Activated T-helper 1 cell treated with anti-CD3 and anti-CD28 coated beads, Interleukin-12 subunit alpha, Interleukin-12 subunit beta, Interleukin-2, Interleukin-4 antibody, amounts not matched to agents 30 ng/mL and 10 ng/mL and 1 ng/mL, durations not matched to agents 14 hours and 24 hours and 36 hours (primary cell): ENCODE measurements around the gene CAT. TPM values are rescaled to one million over a fixed set of nuclear protein-coding genes. Genes with fewer than 3 reads are reported as not detected.

Experiments
- DNase-seq: peaks from one replicate; pipeline ENCODE4 v3.0.0; 2021; ENCODE audit warnings: low spot score
- H3K27ac Mint-ChIP-seq: one replicate; pipeline ENCODE4 v1.8.0; 2021; ENCODE audit warnings: mild to moderate bottlenecking, mixed read lengths
- H3K27me3 Mint-ChIP-seq: one replicate; pipeline ENCODE4 v1.8.0; 2022; ENCODE audit warnings: mild to moderate bottlenecking, moderate library complexity, mixed read lengths; ENCODE audit not compliant: insufficient read depth
- H3K36me3 Mint-ChIP-seq: one replicate; pipeline ENCODE4 v1.8.0; 2021; ENCODE audit warnings: low read depth, mixed read lengths
- H3K4me1 Mint-ChIP-seq: one replicate; pipeline ENCODE4 v1.8.0; 2021; ENCODE audit warnings: low read depth, mixed read lengths
- H3K4me3 Mint-ChIP-seq: one replicate; pipeline ENCODE4 v1.8.0; 2021; ENCODE audit warnings: mild to moderate bottlenecking, moderate library complexity, mixed read lengths
- H3K9me3 Mint-ChIP-seq: one replicate; pipeline ENCODE4 v1.8.0; 2021; ENCODE audit warnings: mixed read lengths
- intact Hi-C: fragments of 100-400 bp; cut with micrococcal nuclease; formaldehyde crosslinking; loops from one replicate; pipeline ENCODE4 v1.15.1; 2024
- total RNA-seq: library from RNA; stranded (reverse); gene quantifications from 2 replicates; pipeline ENCODE4 v1.2.3, GENCODE V29; 2022

CAT gene
- total RNA-seq, 1 donor from 2014 or later: 19.1 TPM

DNA sequence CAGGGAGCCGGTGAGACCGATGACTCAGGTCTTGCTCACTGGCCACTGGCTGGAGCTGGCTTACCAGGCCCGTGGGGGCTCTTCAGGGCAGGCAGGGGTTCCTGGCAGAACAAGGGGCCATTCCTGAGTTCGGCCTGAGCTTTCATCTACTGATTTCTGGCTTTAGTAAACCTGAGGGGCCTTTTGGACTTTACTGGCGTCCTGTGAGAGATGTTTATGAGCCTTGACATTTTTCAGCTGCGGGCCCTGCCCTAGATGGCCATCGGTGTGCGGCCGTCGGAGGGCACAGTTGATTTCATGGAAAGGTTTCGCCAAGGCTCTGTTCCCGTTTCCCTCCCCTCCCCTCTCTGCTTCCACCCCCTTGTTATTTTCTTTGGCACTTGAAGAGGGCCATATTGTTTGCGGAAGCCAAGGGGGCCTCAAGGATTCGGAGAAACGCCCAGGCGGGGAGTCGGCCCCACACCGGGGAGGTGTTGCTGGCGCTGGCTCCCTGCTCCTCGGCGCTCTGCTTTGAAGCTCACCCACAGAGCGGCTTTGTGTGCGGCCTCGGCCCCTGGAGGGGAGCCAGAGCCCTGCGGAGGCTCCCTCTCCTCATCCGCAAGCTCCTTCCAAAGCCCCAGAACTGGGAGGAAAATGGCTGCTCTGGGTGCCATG lies 57.1 kb downstream of the CAT start:
- no peaks in the 10 kb centered on the region for H3K36me3 Mint-ChIP-seq
- no peak for DNase-seq
- H3K4me1 Mint-ChIP-seq: no peaks in the 10 kb centered on the region
- H3K9me3 Mint-ChIP-seq: no peaks in the 10 kb centered on the region
- no peak overlapping the region for H3K27ac Mint-ChIP-seq
- H3K27me3 Mint-ChIP-seq: peaks cover 6% of the 10 kb centered on the region
- no peak overlapping the region for H3K4me3 Mint-ChIP-seq
- intact Hi-C loops: no loop called here

- no peaks in the 10 kb centered on the region for H3K9me3 Mint-ChIP-seq
- peaks cover 7% of the 10 kb centered on the region for H3K27me3 Mint-ChIP-seq
- H3K4me3 Mint-ChIP-seq: no peak overlapping the region
- no peaks in the 10 kb centered on the region for H3K36me3 Mint-ChIP-seq
- no peaks in the 10 kb centered on the region for H3K4me1 Mint-ChIP-seq
- intact Hi-C loops: no loop called here
- DNase-seq: no peak
- H3K27ac Mint-ChIP-seq: no peak overlapping the region
Observed at GRCh38 chr11:34499719-34500500, 61.2 kb downstream of the CAT start.

- H3K27me3 Mint-ChIP-seq: peaks cover 5% of the 10 kb centered on the region
- intact Hi-C loops: no loop called here
- H3K9me3 Mint-ChIP-seq: no peaks in the 10 kb centered on the region
- no peak for DNase-seq
- H3K4me1 Mint-ChIP-seq: no peaks in the 10 kb centered on the region
- H3K27ac Mint-ChIP-seq: no peak overlapping the region
- no peaks in the 10 kb centered on the region for H3K36me3 Mint-ChIP-seq
- H3K4me3 Mint-ChIP-seq: no peak overlapping the region
Observed at GRCh38 chr11:34501500-34501899, 62.8 kb downstream of the CAT start.

DNA sequence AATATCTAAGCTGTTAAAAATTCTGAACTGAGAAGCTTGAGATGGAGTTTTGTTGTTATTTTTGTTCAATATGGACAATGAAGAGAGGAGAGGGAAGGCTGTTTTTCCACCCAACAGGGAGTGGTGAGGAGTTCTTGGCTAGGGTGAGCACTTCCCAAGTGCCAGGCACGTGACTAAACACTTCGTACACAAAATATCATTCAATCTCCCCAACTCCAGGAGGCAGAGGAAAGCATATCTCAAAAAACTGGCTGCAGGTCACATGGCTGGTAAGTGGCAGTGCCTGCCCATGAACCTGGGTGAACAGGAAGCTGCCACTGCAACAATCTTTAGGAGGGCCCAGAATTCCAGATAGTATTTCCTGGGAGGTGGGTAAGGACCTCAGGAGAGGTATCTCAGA lies 63.2 kb downstream of the CAT start:
- H3K36me3 Mint-ChIP-seq: no peaks in the 10 kb centered on the region
- no peaks in the 10 kb centered on the region for H3K4me1 Mint-ChIP-seq
- H3K27me3 Mint-ChIP-seq: peaks cover 5% of the 10 kb centered on the region
- no peak overlapping the region for H3K27ac Mint-ChIP-seq
- H3K9me3 Mint-ChIP-seq: no peaks in the 10 kb centered on the region
- intact Hi-C loops: no loop called here
- no peak overlapping the region for H3K4me3 Mint-ChIP-seq
- DNase-seq: no peak

DNA sequence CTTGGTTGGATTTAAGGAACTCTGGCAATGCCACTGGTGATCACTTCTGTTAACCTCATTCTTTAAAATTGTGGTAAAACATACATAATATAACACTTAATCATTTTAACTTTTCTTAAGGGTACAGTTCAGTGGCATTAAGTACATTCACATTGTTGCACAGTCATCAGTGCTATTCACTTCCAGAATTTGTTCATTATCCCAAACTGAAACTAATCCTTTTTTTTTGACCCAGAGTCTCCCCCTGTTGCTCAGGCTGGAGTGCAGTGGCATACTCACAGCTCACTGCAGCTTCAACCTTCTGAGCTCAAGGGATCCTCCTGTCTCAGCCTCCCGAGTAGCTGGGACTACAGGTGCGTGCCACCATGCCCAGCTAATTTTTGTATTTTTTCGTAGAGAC lies 64.2 kb downstream of the CAT start:
- no peak for DNase-seq
- no peaks in the 10 kb centered on the region for H3K4me1 Mint-ChIP-seq
- intact Hi-C loops: no loop called here
- no peak overlapping the region for H3K4me3 Mint-ChIP-seq
- no peak overlapping the region for H3K27ac Mint-ChIP-seq
- peaks cover 5% of the 10 kb centered on the region for H3K27me3 Mint-ChIP-seq
- H3K9me3 Mint-ChIP-seq: no peaks in the 10 kb centered on the region
- H3K36me3 Mint-ChIP-seq: no peaks in the 10 kb centered on the region

DNA sequence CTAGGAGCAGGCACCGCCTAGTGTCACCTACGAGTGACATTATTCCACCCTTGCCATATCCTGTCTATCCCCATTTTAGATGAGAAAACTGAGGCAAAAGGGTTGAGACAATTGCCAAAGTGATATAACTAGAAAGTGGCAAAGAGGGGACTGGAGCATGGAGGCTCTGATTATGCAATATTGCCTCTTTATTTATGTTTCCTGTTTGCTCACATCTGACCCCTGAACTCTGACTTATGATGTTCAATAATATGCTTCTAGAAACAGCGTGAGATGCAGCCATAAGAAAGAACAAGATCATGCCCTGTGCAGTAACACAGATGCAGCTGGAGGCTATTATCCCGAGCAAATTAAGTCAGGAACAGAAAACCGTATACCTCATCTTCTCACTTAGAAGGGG lies 67.1 kb downstream of the CAT start:
- Mint-ChIP-seq H3K27ac (no peak overlapping the region), H3K4me3 (no peak overlapping the region), H3K36me3 (no peaks in the 10 kb centered on the region), H3K9me3 (no peaks in the 10 kb centered on the region), H3K4me1 (no peaks in the 10 kb centered on the region), H3K27me3 (peaks cover 2% of the 10 kb centered on the region)
- intact Hi-C loops: no loop called here
- DNase-seq: no peak

DNA sequence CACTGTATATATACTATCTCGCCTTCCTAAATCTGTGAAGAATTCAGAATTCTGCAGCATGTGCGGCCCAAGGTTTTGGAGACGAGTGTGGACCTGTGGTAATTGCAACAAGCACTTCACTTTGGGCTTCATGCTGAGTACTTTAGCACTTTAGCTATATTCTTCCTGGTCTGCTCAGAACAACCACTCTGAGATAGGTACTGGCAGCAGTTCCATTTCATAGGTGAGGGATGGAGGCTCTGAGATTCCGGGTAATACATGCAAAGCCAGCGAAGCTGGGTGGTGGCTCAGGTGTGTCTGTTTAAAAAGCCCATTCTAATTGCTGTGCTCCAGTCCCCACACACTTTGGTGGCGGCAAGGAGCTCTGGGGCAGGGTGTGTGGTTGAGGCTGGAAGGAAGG lies 68.4 kb downstream of the CAT start:
- Mint-ChIP-seq H3K27ac (no peak overlapping the region), H3K36me3 (no peaks in the 10 kb centered on the region), H3K9me3 (no peaks in the 10 kb centered on the region), H3K4me1 (no peaks in the 10 kb centered on the region), H3K27me3 (peaks cover 2% of the 10 kb centered on the region), H3K4me3 (no peak overlapping the region)
- DNase-seq: no peak
- intact Hi-C loops: no loop called here

DNA sequence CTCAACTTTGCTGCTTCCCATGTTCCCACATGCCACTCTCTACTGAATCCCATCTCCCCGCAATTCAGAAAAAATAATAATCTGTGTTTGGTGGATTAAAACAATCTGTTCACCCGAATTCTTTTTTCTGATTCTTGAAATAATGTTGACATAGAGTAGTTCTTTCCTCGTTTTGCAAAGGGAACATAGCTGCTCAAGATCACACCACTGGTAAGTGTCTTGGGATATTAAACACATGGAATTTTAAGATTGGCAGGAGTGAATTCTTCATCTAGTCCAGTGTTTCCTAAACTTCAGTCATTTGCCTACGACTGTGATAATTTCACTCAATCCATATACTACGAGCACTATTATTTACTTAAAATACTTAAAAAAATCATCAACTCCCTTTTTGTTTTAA lies 68.9 kb downstream of the CAT start:
- DNase-seq: no peak
- H3K36me3 Mint-ChIP-seq: no peaks in the 10 kb centered on the region
- peaks cover 2% of the 10 kb centered on the region for H3K27me3 Mint-ChIP-seq
- intact Hi-C loops: no loop called here
- H3K4me1 Mint-ChIP-seq: no peaks in the 10 kb centered on the region
- no peaks in the 10 kb centered on the region for H3K9me3 Mint-ChIP-seq
- no peak overlapping the region for H3K27ac Mint-ChIP-seq
- H3K4me3 Mint-ChIP-seq: no peak overlapping the region

GRCh38 chr11:34508524-34508923 lies 69.8 kb downstream of the CAT start:
- intact Hi-C loops: no loop called here
- Mint-ChIP-seq H3K36me3 (no peaks in the 10 kb centered on the region), H3K9me3 (no peaks in the 10 kb centered on the region), H3K27me3 (no peaks in the 10 kb centered on the region), H3K4me1 (no peaks in the 10 kb centered on the region), H3K4me3 (no peak overlapping the region), H3K27ac (no peak overlapping the region)
- no peak for DNase-seq

DNA sequence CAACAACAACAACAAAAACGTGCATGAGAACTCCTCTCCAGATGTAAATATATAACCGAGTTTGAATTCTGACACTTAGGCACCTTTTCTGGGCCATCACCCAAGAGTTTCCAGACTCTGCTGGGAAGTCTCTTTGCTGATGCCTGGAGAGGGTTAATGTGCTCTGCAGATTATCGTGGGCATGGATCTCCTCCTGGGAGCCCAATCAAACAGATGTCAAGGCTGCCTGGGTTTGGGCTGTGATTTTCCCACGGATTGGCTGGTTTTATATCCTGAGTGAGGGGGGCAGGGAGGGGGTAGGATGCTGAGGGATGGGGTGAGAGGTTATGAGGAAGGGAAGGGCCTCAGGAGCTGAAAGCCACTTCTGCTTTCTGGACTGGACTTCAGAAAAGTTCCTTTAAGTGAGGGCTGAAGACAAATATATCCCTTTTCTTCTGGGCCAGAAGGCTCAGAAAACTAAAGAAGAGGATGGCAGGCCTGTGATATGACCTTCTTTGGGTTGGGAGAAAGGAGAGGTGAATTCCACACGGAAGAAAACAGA lies 70.7 kb downstream of the CAT start:
- Mint-ChIP-seq H3K9me3 (no peaks in the 10 kb centered on the region), H3K4me1 (no peaks in the 10 kb centered on the region), H3K36me3 (no peaks in the 10 kb centered on the region), H3K4me3 (no peak overlapping the region), H3K27ac (no peak overlapping the region), H3K27me3 (no peaks in the 10 kb centered on the region)
- DNase-seq: no peak
- intact Hi-C loops: no loop called here

DNA sequence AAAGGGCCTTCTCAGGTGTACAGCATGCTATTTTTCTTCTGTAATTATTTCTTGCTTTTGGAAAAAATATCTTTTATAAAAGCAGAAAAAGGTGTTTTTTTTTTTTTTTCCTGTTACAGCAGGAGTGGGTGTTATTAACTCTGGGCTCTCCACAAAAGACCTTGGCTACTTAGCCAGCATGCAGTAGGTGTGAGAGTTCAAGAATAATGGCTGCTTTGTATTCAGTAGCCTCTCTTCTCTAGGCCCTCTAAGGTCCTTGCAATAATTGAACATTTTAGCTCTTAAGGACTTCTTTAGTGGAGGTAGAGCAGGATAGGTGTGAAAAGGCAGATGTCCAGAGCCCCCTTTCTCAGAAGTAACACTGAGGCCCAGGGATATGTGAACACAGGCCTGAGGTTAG lies 71.5 kb downstream of the CAT start:
- no peak for DNase-seq
- Mint-ChIP-seq H3K4me3 (no peak overlapping the region), H3K27ac (no peak overlapping the region), H3K9me3 (no peaks in the 10 kb centered on the region), H3K36me3 (no peaks in the 10 kb centered on the region), H3K27me3 (no peaks in the 10 kb centered on the region), H3K4me1 (no peaks in the 10 kb centered on the region)
- intact Hi-C loops: no loop called here

GRCh38 chr11:34510673-34511072 lies 71.9 kb downstream of the CAT start:
- H3K36me3 Mint-ChIP-seq: no peaks in the 10 kb centered on the region
- no peaks in the 10 kb centered on the region for H3K9me3 Mint-ChIP-seq
- H3K4me3 Mint-ChIP-seq: no peak overlapping the region
- H3K27me3 Mint-ChIP-seq: no peaks in the 10 kb centered on the region
- intact Hi-C loops: no loop called here
- DNase-seq: no peak
- no peaks in the 10 kb centered on the region for H3K4me1 Mint-ChIP-seq
- H3K27ac Mint-ChIP-seq: no peak overlapping the region

DNA sequence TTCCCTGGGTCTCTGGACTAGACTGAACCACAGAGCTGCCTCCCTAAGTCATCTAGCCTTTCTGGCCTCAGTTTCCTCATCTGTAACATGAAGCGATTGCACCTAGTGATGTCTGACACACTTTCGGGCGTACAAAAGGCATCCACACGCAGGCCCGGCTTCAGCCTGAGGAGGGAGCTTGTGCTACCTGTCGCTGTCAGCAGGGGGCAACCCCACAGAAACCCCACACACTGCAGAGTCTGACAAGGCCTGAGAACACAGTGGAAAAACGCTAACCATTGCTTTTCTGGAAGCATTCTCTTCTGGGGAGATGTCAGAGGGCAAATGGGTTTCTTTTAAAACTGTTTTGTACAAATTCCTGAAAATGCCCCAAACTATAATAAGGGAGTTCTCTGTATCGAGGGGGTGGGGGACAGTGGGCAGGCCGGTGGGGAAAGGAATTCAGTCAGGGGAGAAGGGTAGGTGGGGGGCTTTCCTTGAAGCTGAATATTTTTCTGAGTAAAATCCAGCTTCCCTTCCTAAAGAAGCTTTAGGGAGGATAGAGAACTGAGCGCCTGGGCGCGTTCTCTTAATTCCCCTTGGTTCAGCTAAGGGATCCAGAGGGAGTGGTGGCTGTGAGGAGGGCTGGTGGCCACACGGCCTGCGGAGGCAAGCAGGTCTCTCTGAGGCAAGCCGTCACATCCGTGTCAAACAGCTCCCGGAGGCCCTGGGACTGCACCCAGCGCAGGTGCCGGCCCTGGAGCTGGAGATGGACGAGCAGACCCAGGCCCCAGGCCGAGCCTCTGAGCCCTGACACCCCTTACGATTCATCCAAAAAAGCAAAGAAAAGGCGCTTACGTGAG lies 74.3 kb downstream of the CAT start:
- H3K36me3 Mint-ChIP-seq: no peaks in the 10 kb centered on the region
- DNase-seq: peak; percentile 16
- H3K9me3 Mint-ChIP-seq: no peaks in the 10 kb centered on the region
- H3K27me3 Mint-ChIP-seq: peaks cover 3% of the 10 kb centered on the region
- H3K27ac Mint-ChIP-seq: no peak overlapping the region
- intact Hi-C loops: loop anchor here (2.0 kb wide), 2 partner anchors 378 to 880 kb away; no protein-coding TSS in a partner anchor
- no peak overlapping the region for H3K4me3 Mint-ChIP-seq
- no peaks in the 10 kb centered on the region for H3K4me1 Mint-ChIP-seq
